Activated CD8-positive, alpha-beta memory T cell treated with anti-CD3 and anti-CD28 coated beads, Interleukin-2, amount 50 U/mL, for 4 hours (primary cell): Measurements from ENCODE around the gene TRPM3.

Experiments used
- DNase-seq: peaks from one replicate; pipeline ENCODE4 v3.0.0-alpha.2; 2020

Gene TRPM3

DNA sequence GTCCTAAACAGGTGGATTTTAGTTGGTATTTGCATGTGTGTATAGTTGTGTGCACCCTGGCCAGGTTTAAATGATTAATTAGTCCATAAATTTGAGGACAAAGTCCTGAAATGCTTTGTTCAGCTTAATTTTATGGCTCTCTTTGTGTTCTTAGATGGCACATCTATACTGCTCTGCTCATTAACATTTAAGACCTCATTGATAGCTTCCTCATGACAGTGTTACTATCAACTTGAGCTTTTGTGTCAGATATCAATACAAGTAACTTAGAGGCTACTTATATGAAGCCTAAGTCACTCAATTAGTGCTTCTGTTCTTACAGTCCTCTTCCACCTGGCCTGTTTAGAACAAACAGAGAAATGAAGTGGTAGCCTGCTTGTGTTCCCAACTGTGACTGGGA lies 240.9 kb downstream of the TRPM3 start:
- DNase-seq: no peak

DNA sequence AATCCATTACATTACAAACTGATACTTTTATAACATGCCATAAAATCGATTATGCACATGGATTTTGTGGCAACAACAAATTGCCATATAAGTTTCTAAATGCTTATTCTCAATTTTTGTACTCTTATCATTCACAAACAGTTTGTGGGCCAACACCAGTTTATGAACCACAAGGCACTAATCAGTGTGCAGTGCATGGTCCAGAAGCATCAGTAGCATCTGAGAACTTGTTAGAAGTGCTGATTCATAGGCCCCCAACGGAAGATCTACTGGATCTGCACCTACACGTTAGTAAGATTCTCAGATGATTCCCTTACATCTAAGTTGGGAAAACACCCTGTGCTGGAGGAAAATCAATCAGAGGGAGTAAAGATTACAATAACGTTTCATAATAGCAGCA lies 242.8 kb downstream of the TRPM3 start:
- no peak for DNase-seq

DNA sequence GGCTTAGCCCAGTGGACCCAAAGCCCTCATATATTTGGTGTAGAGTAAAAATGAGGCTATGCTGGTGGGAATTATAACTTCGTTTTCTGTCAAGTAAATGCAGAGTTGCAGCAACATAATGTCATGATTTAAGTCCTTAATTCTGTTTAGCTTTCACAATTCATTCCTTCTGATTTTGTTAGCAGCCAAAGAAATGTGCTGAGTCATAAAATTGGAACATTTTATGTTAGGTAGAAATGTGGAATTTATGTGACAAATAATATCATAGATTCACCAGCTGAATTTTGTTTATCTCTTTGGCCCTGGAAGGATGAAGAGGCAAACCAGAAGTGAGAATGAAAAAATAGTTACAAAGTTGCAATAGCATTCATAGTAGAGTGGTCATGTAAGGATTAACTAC lies 247.0 kb downstream of the TRPM3 start:
- no peak for DNase-seq

DNA sequence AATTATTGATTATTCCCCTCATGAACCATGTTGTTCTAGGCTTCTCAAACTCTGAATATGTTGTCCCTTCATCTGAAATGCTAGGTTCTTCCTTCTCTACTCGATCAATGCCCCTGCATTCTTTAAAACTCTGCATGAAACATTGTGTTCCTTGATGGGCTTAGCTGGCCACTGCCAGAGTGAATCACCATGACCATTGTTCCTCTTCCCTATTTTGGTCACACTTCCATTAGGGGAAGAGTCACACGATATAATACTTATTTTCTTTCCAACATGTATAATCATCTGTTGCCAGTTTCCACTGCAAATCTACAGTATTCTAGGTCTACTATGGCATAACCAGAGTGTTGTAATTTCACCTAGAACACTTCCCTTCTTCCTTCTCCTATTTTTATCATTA lies 247.9 kb downstream of the TRPM3 start:
- DNase-seq: no peak

DNA sequence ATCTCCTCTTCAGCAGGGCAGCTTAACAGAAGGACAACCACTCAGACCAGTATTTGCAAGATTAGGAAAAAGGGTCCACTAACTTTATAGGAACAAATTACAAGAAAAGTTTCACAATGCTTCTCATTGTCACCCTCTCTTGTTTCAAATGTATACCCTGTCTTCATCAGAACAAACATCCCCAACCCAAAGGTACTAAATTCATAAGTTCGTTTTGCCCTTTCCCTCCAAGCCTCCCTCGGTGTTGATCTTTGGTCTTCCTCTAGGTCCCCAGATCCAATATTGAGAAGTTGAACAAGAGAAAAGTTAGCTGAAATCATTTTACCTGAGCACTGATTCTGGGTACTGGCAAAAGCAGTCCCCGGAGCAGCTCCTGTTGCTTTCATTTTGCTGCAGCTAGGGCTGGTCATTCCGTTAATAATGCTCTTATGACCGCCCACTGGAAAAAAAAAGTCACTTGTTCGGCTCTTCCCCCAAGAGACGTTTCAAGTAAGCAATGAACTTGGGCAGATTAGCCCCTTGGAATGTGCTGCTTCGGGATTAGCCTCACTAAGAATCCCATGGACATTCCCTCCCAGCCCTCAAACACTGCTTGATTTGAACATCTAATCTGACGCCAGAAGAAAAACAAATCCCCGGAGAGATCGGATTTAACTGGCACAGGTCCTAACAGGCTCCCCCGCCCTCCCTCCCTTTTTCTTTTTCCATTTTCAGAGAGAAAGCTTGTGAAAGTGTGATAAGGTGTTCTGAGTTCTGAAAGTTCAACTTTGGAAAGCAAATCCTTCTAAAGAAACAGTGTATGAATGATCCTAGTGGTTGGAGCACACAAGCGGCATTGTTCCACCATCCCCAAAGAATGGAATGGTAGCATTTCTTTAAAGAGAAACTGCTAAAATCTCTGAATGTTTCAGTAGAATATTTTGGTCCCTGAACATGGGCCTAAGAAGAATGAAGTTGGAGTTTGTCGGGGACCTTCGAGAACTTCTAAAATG lies 252.5 kb downstream of the TRPM3 start:
- DNase-seq: no peak

DNA sequence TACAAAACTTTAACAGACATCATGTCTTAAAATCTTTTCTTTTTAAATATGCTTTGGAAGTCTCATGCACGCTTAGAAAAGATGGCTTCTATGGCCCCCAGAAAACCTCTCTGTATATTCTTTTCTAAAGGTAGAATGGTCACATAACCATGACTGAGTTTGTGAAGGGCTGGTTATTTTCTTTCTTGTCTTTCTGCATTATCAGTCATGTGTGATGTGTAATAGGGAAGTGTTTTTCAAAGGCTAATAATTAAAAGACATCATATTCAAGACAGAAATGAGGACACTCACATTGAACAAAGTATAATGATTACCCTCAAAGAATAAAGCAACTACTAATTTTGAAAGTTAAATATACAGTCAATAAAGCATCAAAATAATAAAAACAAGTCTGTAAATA lies 253.4 kb downstream of the TRPM3 start:
- DNase-seq: no peak

DNA sequence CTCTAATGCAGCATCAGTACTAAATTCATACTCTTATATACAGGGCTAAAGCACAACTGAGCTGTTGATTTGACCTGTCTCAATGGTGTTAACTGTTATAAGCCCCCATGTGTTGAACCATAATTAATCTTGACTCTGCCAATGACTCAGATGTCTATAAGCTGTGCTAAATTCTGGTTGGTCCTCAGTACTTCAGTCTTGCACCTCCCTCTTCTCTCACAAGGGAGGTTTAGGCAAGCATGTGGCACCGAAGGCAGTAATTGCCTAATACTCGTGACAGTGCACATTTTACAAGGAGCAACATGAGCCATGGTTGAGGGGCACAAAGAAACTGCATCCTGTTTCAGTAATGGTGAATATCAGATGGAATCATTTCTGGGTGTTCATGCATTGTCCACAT lies 255.9 kb downstream of the TRPM3 start:
- DNase-seq: no peak

DNA sequence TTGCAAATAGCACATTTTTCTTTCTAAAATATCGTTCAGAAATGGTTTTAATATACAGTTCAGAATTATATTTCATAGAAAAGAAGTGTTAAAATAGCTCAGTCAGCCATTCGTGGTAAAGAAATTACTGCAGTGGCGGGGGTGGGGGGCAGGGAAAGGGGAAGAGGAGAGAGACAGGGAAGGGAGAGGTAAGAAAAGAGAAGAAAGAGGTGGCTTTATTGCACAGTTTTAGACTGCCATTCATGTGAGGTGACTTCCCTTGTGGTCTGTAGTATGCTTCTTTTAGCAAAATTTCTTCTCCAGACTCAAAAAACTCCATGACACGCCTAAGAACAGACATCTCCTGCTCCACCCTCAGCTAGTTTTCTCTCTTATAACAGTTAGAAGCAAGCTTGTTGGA lies 259.6 kb downstream of the TRPM3 start:
- no peak for DNase-seq

DNA sequence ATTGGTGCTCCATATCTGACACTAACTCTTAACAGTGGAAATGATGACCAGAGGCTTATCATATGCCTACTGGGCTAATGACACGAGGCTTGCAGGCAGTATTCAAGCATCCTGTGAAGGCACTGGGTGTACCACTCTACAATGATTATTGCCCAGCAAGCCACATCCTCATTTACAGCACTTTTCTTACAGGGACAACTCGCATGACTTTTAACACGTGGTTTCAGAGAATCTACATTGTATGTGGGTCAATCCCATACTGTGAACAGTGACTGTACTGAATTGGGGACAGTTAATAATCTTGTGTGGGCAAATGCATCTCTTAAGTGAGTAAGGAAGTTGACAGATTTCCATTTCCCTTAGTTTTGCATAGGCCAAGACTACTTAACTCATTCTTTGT lies 260.0 kb downstream of the TRPM3 start:
- DNase-seq: no peak

DNA sequence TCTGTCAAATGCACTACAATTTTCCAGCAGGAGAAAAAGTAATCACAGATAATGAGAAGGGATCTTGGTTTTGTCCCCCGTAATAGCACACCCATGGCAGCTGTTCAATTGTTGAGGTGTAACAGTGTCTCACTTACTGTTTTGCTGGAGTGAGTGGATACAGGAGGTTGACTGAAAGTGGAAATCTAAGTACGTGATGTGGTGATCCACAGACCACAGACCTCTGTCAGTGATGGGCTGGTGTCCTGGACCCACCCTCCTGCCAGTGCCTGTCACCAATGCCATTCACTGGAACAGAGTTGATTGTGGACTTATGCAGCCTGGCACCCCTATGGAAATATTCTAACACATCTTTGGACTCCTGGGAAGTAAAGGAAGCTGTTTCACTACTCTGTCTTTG lies 261.7 kb downstream of the TRPM3 start:
- DNase-seq: no peak

DNA sequence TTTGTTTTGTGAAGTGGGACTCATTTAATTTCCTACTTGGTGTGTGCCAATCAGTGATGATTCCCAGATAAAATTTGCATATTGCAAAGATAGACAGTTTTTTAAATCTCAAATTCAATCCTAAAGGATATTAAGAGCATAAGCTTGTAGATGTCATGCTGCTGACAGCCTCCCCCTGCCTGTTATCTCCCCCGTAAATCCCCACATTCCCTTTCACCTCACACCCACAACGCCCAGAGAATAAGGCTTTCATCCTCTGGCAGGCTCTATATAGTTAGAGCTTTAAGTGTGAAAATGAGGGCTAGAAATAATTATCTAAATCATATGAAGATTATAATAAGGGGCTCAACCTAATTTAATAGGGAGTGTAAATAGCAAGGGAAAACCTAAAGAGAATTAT lies 265.0 kb downstream of the TRPM3 start:
- no peak for DNase-seq

DNA sequence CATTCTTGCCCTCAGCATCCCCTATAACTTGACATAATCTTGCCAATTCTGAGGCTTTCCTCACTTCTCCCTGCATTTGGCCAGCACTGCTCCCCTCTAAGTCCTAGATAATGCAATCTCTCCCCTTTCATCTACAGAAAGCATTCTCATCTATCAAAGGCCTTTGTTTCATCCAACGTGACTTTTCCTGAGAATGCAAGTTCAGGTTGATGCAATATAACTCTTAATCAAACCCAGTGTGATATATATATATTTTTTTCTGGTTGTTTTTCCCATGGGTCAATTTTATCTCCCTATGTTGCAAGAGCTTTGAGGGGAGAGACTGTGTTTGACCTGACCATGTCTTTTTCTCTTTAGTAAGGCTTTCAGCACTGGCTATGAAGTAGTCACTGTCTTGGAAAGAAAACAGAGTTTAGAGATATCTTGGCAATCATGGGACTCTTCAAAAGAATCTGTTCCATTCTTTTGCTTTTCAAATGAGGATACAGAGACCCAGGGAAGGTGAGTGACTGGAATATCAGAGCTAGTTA lies 268.6 kb downstream of the TRPM3 start:
- no peak for DNase-seq

DNA sequence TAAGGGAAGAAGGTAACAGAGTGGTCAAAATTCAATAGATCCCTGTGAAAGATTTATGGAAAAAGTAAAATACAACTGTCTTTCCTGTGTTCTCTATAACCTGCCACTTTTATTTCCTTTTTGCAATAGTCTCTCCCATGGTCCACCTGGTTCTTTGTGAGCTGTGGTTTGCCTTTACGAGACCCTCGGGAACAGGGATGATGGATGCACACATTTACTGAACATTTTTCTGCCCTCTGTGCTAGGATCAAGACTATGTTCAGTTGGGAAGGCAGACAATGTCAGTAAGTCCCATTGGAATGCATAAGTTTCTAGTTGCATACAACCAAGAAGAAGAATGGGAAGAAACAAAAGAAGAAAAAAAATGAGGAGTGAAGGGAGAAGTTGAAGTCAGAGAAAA lies 281.2 kb downstream of the TRPM3 start:
- no peak for DNase-seq

DNA sequence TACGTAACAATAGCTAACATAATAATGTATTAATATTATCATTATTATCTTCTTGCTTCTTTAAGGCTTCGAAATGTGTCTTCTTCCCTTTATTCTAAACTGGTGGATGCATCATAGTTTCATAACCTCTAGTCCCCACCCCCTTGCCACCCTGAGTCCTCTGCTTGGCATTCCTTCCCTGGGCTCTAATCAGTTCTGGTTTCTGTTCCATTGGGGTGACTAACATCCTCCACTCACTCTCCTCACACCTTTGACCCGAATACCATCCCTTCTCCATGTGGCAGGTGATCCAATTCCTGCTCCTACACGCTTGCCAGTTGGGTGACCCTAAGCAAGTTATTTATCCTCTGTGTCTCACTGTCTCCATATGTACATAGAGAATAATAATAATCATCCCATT lies 286.1 kb downstream of the TRPM3 start:
- no peak for DNase-seq

DNA sequence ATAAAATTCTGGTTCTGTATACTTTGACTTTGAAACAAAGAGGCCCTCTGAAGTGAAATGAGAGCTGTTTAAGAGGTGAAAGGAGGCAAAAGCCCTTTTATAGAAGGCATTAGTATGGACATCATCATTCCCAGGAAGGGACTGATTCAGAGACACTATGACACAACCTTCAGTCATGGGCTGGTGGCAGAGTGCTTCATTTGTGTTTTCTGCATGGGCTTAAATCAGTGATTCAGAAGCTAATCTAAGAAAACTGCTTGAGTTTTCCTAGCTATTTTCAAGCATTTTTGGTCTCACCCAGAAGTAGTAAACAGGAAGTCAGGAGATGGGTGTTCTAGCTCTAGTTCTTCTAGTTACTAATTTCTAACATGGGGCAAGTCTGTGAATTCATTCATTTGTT lies 288.9 kb downstream of the TRPM3 start:
- DNase-seq: no peak

DNA sequence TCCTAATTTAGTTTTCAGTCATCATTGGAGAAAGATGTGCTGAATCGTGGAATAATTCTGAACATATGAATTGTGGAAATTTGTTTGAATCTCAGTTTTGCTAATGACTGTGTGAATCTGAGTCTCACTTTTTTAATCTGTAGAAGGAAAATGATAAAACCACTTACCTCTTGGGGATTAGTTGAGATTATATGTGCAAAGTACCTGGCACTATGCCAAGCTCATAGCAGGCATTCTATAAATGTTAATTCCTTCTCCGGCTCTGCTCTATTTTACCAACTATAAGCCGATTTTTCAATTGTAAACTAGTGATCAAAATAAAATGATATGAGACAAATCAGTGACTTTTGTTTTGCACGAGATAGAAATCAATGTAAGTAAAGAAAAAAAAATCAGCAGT lies 290.8 kb downstream of the TRPM3 start:
- DNase-seq: no peak

DNA sequence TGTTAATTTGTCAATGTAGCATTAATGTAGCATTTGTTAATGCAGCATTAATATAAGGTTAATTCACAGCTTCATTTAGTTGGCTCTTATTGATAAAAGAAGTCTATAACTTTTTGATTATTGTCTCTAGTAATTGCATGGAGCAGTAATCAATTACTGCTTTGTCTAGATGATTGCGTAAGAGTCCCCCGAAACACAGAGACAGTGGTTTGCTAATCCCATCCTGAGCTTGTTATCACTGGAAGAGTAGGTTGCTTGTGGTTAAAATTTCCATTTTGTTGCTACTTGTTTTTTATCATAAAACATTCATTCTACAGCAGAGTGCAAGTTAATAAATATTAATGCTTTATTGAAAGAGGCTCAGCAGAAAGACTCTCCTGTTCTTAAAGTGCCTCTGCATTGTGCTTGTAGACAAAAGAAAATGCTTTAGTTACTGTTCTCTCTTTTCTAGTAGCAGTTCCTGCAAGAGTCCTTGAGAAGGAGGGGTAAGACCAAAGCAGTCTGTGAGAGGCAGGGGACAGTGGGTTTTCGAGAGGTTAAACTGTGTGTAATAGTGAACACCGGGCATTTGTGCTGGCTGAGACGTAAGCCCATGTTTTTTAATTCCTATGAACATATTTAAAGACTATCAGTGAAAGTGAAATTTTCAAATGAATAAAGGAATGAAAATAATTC lies 291.7 kb downstream of the TRPM3 start:
- no peak for DNase-seq

DNA sequence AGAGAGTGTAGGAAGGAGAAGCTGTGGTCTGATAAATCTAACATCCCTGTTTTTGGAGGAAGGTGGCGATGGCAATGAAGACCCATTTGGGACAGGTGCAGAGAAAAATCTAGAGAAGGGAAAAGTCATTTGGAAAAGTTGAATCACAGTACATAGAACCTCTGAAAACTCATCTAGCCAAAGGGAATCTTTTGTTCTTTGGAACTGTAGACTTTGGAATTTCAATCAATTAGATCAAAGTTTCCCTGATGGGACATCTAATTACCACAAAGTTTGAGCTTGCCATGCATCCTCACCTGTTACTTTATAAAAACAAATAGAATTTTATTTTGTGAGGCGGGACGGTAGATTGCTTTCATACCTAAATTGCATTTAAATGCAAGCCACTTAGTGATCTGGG lies 294.9 kb downstream of the TRPM3 start:
- no peak for DNase-seq

DNA sequence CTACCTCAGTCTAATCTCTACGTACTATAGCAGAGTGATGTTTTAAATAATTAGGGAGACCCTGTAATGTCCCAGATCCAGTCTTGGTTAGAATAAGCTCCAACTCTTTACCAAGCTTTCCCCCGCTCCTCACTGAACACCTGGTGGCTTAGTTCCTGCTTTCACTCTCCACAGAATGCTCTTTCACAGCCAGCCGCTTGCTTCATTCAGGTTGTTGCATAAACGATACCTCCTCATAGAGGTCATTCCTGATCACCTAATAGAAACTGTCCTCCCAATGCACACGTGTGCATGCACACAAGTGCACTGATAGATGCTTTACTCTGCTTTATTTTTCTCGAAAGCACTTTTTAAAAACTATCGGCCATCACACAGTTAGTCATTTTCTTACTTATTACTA lies 298.1 kb downstream of the TRPM3 start:
- no peak for DNase-seq

DNA sequence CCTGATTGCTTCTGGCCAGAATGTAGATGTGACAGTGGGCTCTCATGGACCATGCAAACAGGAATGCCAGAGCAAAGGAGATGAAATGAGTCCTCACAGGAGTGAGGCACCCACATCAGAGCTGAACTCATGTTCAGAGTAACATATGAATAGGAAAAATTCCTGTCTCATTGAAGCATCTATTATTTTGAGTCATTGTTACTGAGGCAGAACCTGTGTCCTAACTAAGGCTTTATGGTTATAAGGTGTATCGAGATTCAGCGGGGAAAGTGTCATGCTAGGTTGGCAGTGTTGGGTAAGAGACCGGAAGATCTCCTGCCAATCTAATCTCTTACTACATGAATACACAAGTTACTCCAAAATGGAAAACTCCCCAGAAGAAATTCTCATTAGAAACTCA lies 304.1 kb downstream of the TRPM3 start:
- no peak for DNase-seq

DNA sequence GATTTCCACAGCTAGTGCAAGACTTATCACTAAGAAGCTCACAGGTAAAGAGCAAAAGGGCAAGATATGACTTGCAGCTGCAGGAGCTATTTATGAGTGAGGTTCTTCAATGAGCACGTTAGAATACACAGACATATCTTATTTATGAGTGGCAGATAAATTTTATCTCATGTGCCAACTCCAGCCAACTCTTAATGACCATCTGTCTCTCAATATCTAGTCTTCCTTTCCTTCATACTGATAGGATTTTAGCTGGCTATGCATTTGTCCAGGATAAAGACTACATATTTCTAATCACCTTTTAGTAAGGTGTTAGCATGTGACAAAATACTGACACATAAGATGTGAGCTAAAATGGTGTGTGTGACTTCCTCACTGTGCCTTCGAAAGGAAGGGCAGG lies 304.5 kb downstream of the TRPM3 start:
- DNase-seq: no peak

DNA sequence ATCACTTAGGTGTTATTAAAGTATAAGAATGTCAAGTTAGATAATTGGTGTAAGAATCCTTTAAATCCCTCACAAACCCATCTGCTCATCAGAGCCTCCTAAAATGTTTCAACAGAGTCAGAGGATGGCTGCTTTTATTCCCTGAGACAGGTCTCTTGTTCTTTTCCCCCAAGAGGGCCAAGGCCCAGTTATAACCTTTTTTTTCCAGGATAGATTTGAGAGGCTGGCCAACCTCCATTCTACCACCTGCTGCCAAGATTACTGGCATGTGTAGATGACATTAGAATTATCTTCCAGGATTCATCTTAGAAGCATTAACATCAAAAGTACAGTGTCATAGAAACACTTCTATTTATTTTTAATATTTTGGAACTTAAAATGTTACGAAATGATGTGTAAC lies 305.1 kb downstream of the TRPM3 start:
- no peak for DNase-seq

DNA sequence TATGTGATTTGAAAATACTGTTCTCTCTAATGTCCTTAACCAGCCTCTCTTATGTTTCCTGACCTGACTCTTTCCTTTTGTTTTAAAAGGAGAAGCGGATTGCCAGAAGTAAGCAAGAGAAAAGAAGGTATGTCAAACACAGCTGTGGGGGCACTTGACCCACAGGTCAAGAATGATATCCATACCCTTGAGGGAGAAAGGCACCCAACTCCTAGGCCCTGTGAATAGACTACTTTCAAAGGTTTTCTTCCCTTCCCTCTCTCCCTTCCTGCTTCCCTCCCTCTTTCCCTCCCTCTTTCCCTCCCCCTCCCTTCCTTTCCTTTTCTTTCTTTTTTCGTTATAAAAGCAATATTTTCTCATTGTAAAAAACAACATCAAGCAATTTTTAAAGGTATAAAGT lies 306.8 kb downstream of the TRPM3 start:
- no peak for DNase-seq

DNA sequence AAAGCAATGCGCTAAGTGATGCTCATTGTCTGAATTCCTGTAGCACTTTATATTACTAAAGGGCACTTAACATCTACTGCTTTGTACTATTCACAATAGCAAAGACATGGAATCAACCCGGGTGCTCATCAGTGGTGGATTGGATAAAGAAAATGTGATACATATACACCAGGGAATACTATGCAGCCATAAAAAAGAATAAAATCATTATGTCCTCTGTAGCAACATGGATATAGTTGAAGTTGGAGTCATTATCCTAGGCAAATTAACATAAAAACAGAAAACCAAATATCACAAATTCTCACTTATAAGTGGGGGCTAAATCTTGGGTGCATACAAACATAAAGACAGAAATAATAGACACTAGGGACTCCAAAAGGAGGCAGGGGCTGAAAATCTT lies 308.3 kb downstream of the TRPM3 start:
- DNase-seq: no peak
